ENCODE data around the gene PLCD1.

- TF ChIP-seq, protein P1, sequence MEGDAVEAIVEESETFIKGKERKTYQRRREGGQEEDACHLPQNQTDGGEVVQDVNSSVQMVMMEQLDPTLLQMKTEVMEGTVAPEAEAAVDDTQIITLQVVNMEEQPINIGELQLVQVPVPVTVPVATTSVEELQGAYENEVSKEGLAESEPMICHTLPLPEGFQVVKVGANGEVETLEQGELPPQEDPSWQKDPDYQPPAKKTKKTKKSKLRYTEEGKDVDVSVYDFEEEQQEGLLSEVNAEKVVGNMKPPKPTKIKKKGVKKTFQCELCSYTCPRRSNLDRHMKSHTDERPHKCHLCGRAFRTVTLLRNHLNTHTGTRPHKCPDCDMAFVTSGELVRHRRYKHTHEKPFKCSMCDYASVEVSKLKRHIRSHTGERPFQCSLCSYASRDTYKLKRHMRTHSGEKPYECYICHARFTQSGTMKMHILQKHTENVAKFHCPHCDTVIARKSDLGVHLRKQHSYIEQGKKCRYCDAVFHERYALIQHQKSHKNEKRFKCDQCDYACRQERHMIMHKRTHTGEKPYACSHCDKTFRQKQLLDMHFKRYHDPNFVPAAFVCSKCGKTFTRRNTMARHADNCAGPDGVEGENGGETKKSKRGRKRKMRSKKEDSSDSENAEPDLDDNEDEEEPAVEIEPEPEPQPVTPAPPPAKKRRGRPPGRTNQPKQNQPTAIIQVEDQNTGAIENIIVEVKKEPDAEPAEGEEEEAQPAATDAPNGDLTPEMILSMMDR (IDR thresholded peaks at IDR 0.05) = no peak
- TF ChIP-seq POLR2A (IDR thresholded peaks at IDR 0.05) (no peak), EP300 (IDR thresholded peaks at IDR 0.05) (no peak)
Measured at GRCh38 chr3:38008191-38008701, 21.2 kb downstream of the PLCD1 start.
